Type B pancreatic cell (in vitro differentiated cells): ENCODE data around the gene CNTN4. TPM values are rescaled to one million over a fixed set of nuclear protein-coding genes. Genes with fewer than 3 reads are reported as not detected.

Experiments used
- DNase-seq: peaks from one replicate; pipeline ENCODE4 v3.0.0; 2021; ENCODE audit warnings: mixed read lengths; ENCODE audit not compliant: unreplicated experiment; ENCODE audit errors: extremely low spot score
- H3K27ac Mint-ChIP-seq: 2 replicates; pipeline ENCODE4 v1.8.0; 2021; ENCODE audit warnings: mild to moderate bottlenecking, mixed read lengths
- H3K27me3 Mint-ChIP-seq: 2 replicates; pipeline ENCODE4 v1.8.0; 2021; ENCODE audit warnings: mixed read lengths
- H3K36me3 Mint-ChIP-seq: 2 replicates; pipeline ENCODE4 v1.8.0; 2021; ENCODE audit warnings: mixed read lengths
- H3K4me1 Mint-ChIP-seq: one replicate; pipeline ENCODE4 v1.8.0; 2021; ENCODE audit warnings: mixed read lengths; ENCODE audit not compliant: unreplicated experiment
- H3K4me3 Mint-ChIP-seq: 2 replicates; pipeline ENCODE4 v1.8.0; 2021; ENCODE audit warnings: mild to moderate bottlenecking, mixed read lengths
- H3K9me3 Mint-ChIP-seq: 2 replicates; pipeline ENCODE4 v1.8.0; 2021; ENCODE audit warnings: mixed read lengths
- total RNA-seq: library from RNA; stranded (reverse); gene quantifications from 2 replicates; pipeline ENCODE4 v1.2.1, GENCODE V29; 2021; ENCODE audit warnings: low replicate concordance
- TF ChIP-seq, protein P1 (sequence below): fragments of 200-600 bp; sonication (generic); conservative IDR thresholded peaks from 2 replicates; pipeline ENCODE4 v1.5.0; 2021; ENCODE audit warnings: antibody characterized with exemption, mild to moderate bottlenecking

The CNTN4 gene
- total RNA-seq, 1 donor from 2014 or later = 29.7 TPM

GRCh38 chr3:2921903-2922302 is 823.2 kb downstream of the CNTN4 start:
- H3K36me3 Mint-ChIP-seq = no peaks in the 10 kb centered on the region
- no peak overlapping the region for H3K4me3 Mint-ChIP-seq
- H3K9me3 Mint-ChIP-seq = peaks cover 7% of the 10 kb centered on the region
- H3K27ac Mint-ChIP-seq = no peak overlapping the region
- no peaks in the 10 kb centered on the region for H3K4me1 Mint-ChIP-seq
- TF ChIP-seq, protein P1, sequence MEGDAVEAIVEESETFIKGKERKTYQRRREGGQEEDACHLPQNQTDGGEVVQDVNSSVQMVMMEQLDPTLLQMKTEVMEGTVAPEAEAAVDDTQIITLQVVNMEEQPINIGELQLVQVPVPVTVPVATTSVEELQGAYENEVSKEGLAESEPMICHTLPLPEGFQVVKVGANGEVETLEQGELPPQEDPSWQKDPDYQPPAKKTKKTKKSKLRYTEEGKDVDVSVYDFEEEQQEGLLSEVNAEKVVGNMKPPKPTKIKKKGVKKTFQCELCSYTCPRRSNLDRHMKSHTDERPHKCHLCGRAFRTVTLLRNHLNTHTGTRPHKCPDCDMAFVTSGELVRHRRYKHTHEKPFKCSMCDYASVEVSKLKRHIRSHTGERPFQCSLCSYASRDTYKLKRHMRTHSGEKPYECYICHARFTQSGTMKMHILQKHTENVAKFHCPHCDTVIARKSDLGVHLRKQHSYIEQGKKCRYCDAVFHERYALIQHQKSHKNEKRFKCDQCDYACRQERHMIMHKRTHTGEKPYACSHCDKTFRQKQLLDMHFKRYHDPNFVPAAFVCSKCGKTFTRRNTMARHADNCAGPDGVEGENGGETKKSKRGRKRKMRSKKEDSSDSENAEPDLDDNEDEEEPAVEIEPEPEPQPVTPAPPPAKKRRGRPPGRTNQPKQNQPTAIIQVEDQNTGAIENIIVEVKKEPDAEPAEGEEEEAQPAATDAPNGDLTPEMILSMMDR = peak; percentile 74
- no peaks in the 10 kb centered on the region for H3K27me3 Mint-ChIP-seq
- no peak for DNase-seq

- Mint-ChIP-seq H3K27me3 (no peaks in the 10 kb centered on the region), H3K4me1 (no peaks in the 10 kb centered on the region), H3K4me3 (no peak overlapping the region), H3K27ac (no peak overlapping the region), H3K36me3 (no peaks in the 10 kb centered on the region), H3K9me3 (peaks cover 3% of the 10 kb centered on the region)
- TF ChIP-seq, protein P1 = no peak
- DNase-seq = no peak
Observed at GRCh38 chr3:2923390-2923789, 824.7 kb downstream of the CNTN4 start.

DNA sequence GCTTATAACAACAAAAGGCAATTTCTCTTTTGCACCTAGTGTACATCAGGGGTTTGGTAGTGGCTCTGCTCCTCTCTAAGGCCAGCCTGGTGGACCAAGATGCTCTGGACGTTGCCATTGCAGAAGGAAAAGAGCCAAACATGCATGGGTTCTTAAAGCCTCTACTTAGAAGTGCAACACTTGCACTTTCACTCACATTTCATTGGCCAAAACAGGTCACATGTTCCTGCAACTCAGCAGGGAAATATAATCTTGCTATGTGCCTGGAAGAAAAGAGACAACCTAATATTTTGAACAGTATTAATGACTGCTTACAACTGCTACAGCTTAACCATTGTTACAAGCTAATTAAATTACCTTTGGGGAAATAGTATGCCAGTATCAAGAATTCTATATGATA is 828.6 kb downstream of the CNTN4 start:
- Mint-ChIP-seq H3K36me3 (no peaks in the 10 kb centered on the region), H3K4me3 (no peak overlapping the region), H3K27me3 (no peaks in the 10 kb centered on the region), H3K4me1 (no peaks in the 10 kb centered on the region), H3K9me3 (no peaks in the 10 kb centered on the region), H3K27ac (no peak overlapping the region)
- TF ChIP-seq, protein P1 = no peak
- DNase-seq = no peak

GRCh38 chr3:2929574-2929973 is 830.9 kb downstream of the CNTN4 start:
- Mint-ChIP-seq H3K27ac (no peak overlapping the region), H3K4me3 (no peak overlapping the region), H3K27me3 (no peaks in the 10 kb centered on the region), H3K9me3 (no peaks in the 10 kb centered on the region), H3K4me1 (no peaks in the 10 kb centered on the region), H3K36me3 (no peaks in the 10 kb centered on the region)
- TF ChIP-seq, protein P1 = no peak
- DNase-seq = no peak

GRCh38 chr3:2931265-2931664 is 832.6 kb downstream of the CNTN4 start:
- H3K36me3 Mint-ChIP-seq = no peaks in the 10 kb centered on the region
- H3K4me3 Mint-ChIP-seq = no peak overlapping the region
- no peak for DNase-seq
- TF ChIP-seq, protein P1 = no peak
- H3K9me3 Mint-ChIP-seq = no peaks in the 10 kb centered on the region
- H3K27me3 Mint-ChIP-seq = no peaks in the 10 kb centered on the region
- no peak overlapping the region for H3K27ac Mint-ChIP-seq
- no peaks in the 10 kb centered on the region for H3K4me1 Mint-ChIP-seq

- Mint-ChIP-seq H3K9me3 (no peaks in the 10 kb centered on the region), H3K4me3 (no peak overlapping the region), H3K4me1 (no peaks in the 10 kb centered on the region), H3K27ac (no peak overlapping the region), H3K36me3 (no peaks in the 10 kb centered on the region), H3K27me3 (no peaks in the 10 kb centered on the region)
- TF ChIP-seq, protein P1 = no peak
- no peak for DNase-seq
Observed at GRCh38 chr3:2934541-2934940, 835.9 kb downstream of the CNTN4 start.
